T-cell (primary cell): ENCODE results near the gene CNNM2. TPM values are rescaled to one million over a fixed set of nuclear protein-coding genes. Genes with fewer than 3 reads are reported as not detected.
A peak's percentile ranks its signal among the peaks of the same experiment; 100 is the strongest.

Source experiments
- ATAC-seq, 4 experiments: fragments of 200-7000 bp in 3 of 4; fragments of 150-1000 bp in 1 of 4; cut with Tn5 transposase; replicated peaks in 1 of 4; 1 replicate in 3 of 4; 2 replicates in 1 of 4; pipeline ENCODE4 v1.10.0; 2021; ENCODE audit warnings: moderate library complexity in 3 of 4, mild to moderate bottlenecking in 2 of 4, moderate number of reproducible peaks in 1 of 4
- CTCF ChIA-PET, 2 donors: fragments of 300-600 bp; sonication (Branson Sonifier 250); formaldehyde crosslinking; loops; one replicate each; lab custom pipeline; 2022; ENCODE audit warnings: antibody characterized with exemption in 2 of 2; lab: Charles Lee
- POLR2A ChIA-PET, 2 donors: fragments of 300-600 bp; sonication (Branson Sonifier 250); formaldehyde crosslinking; loops; one replicate each; lab custom pipeline; 2022; ENCODE audit warnings: antibody characterized with exemption in 2 of 2; lab: Charles Lee
- DNase-seq, 35 experiments: peaks; one replicate each; pipeline versions ENCODE4 v3.0.0 to v3.0.0-alpha.2; 2013 to 2023
- H3K27ac ChIP-seq: one replicate; pipeline ENCODE4 v1.5.1; 2013; ENCODE audit warnings: low read length
- H3K27me3 ChIP-seq, 2 experiments: replicated peaks in 1 of 2; 1 replicate in 1 of 2; 2 replicates in 1 of 2; pipeline versions ENCODE4 v1.6.1 to v1.7.0; 2013; ENCODE audit warnings: low read length in 1 of 2, mixed read lengths in 1 of 2; ENCODE audit not compliant: control insufficient read depth in 2 of 2, insufficient read depth in 2 of 2; ENCODE audit errors: extremely low read depth in 1 of 2
- H3K36me3 ChIP-seq, 2 donors: 1 replicate in 1 of 2; 2 replicates in 1 of 2; pipeline versions ENCODE4 v1.6.1 to v1.7.0; 2013; ENCODE audit warnings: low read length in 1 of 2; ENCODE audit not compliant: control insufficient read depth in 2 of 2, insufficient read depth in 1 of 2; ENCODE audit errors: extremely low read depth in 1 of 2
- H3K4me1 ChIP-seq, 2 experiments: 1 replicate in 1 of 2; 2 replicates in 1 of 2; pipeline versions ENCODE4 v1.6.1 to v1.7.0; 2013; ENCODE audit warnings: low read length in 2 of 2, mixed read lengths in 1 of 2; ENCODE audit not compliant: insufficient read depth in 2 of 2, control insufficient read depth in 1 of 2; ENCODE audit errors: extremely low read depth in 1 of 2
- H3K4me3 ChIP-seq, 2 donors: 1 replicate in 1 of 2; 2 replicates in 1 of 2; pipeline versions ENCODE4 v1.5.1 to v1.7.0; 2013; ENCODE audit warnings: mild to moderate bottlenecking in 2 of 2, low read length in 1 of 2, moderate library complexity in 1 of 2; ENCODE audit not compliant: control insufficient read depth in 1 of 2; ENCODE audit errors: extremely low read depth in 1 of 2
- H3K9me3 ChIP-seq: 2 replicates; pipeline ENCODE4 v1.7.0; 2013
- H3K27ac Mint-ChIP-seq, 2 donors: one replicate each; pipeline ENCODE4 v1.8.0; 2020 to 2021; ENCODE audit warnings: mild to moderate bottlenecking in 2 of 2, mixed read lengths in 2 of 2
- H3K27me3 Mint-ChIP-seq, 2 donors: one replicate each; pipeline ENCODE4 v1.8.0; 2021 to 2022; ENCODE audit warnings: mixed read lengths in 2 of 2
- H3K36me3 Mint-ChIP-seq: one replicate; pipeline ENCODE4 v1.8.0; 2021; ENCODE audit warnings: mixed read lengths
- H3K4me1 Mint-ChIP-seq, 3 donors: one replicate each; pipeline ENCODE4 v1.8.0; 2020 to 2022; ENCODE audit warnings: mixed read lengths in 3 of 3, mild to moderate bottlenecking in 1 of 3
- H3K4me3 Mint-ChIP-seq, 3 donors: one replicate each; pipeline ENCODE4 v1.8.0; 2020 to 2022; ENCODE audit warnings: mild to moderate bottlenecking in 3 of 3, mixed read lengths in 3 of 3, moderate library complexity in 3 of 3
- H3K9me3 Mint-ChIP-seq, 3 donors: one replicate each; pipeline ENCODE4 v1.8.0; 2020 to 2022; ENCODE audit warnings: mixed read lengths in 3 of 3
- WGBS: methylation state at CpG from one replicate; pipeline ENCODE4 v1.1.5; 2013; ENCODE audit warnings: missing lambda C conversion rate; ENCODE audit not compliant: insufficient coverage; 5-methylcytosine and 5-hydroxymethylcytosine counted together
- total RNA-seq, 35 experiments: library from RNA in 6 of 35; stranded (reverse) in 6 of 35; fragments of 120-200 nt in 1 of 35; gene quantifications; one replicate each; pipeline versions ENCODE4 v1.2.1 to v1.2.4 and lab custom pipeline; 2013 to 2026

Gene CNNM2
- total RNA-seq (10 to 100 TPM; 11.6 to 15.4 (median 14.2) TPM), total RNA-seq (lab: John Stamatoyannopoulos, UW) (2.1 to 33.0 (median 19.9) reads per million in 29 experiments)
- total RNA-seq (2013), result 7.9 TPM

DNA sequence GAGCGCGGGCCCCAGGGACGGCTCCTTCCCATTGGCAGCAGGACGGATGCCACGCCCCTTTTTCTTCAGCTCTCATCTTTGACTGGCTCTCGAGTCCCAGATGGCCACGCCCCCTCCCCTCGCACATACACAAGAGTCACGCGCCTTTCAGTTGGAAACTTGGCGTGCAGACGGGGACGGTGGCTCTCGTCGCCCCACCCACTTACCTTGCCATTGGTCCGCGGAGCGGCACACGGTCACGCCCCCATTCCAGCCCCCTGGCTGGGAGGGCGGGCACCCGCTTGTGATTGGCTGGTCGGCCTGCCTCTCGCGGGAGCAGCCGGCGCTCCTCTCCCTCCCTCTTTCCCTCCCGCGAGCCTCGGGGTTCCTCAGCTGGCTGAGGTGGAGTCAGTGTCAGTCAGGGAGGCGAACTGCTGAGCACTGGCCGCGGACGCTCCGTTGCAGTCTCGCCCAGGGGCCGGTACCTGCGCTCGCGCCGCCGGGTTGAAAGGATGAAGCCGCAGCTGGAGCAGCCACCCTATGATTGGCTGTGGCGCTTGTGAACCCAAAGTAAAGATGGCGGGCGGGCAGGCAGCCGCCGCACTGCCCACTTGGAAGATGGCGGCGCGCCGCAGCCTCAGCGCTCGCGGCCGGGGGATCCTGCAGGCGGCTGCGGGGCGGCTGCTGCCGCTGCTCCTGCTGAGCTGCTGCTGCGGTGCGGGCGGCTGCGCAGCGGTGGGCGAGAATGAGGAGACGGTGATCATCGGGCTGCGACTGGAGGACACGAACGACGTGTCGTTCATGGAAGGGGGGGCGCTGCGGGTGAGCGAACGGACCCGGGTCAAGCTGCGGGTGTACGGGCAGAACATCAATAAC lies at the start of gene CNNM2:
Gene CNNM2, plus strand, starts transcription at position 333 of the 855 bp plus-strand sequence. Its CDS starts 187 bp downstream, at position 520.
- Histone ChIP-seq H3K27me3 (peaks cover 2 to 11% of the 10 kb centered on the region in 2 experiments), H3K36me3 (no peaks in the 10 kb centered on the region), H3K9me3 (no peaks in the 10 kb centered on the region), H3K4me1 (peaks cover 21 to 27% of the 10 kb centered on the region in 2 experiments), H3K4me3 (peak within 1 kb of the TSS; percentile 83 to 91), H3K27ac (peak within 1 kb of the TSS; percentile 72)
- ATAC-seq (peak; percentile 88 to 92 (median 91)), DNase-seq (peak; percentile 96 to 100 (median 100))
- under 1% methylated on average over 70 of the region's 80 CpGs for WGBS
- Mint-ChIP-seq H3K27me3 (peaks cover 0 to 11% of the 10 kb centered on the region in 2 donors), H3K27ac (peak within 1 kb of the TSS; percentile 90 to 98), H3K4me1 (peaks cover 52 to 55% (median 52%) of the 10 kb centered on the region in 3 donors), H3K36me3 (no peaks in the 10 kb centered on the region), H3K4me3 (peak within 1 kb of the TSS; percentile 91 to 93 (median 92)), H3K9me3 (no peaks in the 10 kb centered on the region)
- ChIA-PET POLR2A (interaction anchor here in 1 of 2 donors (0.6 kb wide), 1 partner anchor 334 kb away, joined by 3 read pairs; no protein-coding TSS in a partner anchor), CTCF (interaction anchor here (0.6 to 1.9 kb wide), 18 partner anchors 16 to 1859 kb away, joined by 3 to 15 read pairs (median 3); partner anchors contain the start of genes ACTR1A (in 1 of the 2), ARL3 (in 1 of the 2) and TAF5 (in 1 of the 2))

GRCh38 chr10:102868911-102869257 lies 49.2 kb upstream of the CNNM2 start:
- peaks cover 25 to 30% of the 10 kb centered on the region in 2 donors for H3K27me3 Mint-ChIP-seq
- POLR2A ChIA-PET, result no interaction called here
- no CpG with 5 or more reads among the region's 5 CpGs for WGBS
- H3K27ac Mint-ChIP-seq, result no peak overlapping the region
- no peak overlapping the region for H3K4me3 ChIP-seq
- peaks cover 4 to 14% of the 10 kb centered on the region in 2 experiments for H3K27me3 ChIP-seq
- H3K9me3 ChIP-seq, result no peaks in the 10 kb centered on the region
- no peaks in the 10 kb centered on the region for H3K9me3 Mint-ChIP-seq
- H3K36me3 ChIP-seq, result no peaks in the 10 kb centered on the region
- DNase-seq (no peak), ATAC-seq (no peak)
- CTCF ChIA-PET, result interaction anchor here in 1 of 2 donors (0.6 kb wide), 1 partner anchor 111 kb away, joined by 5 read pairs; no protein-coding TSS in a partner anchor
- no peak overlapping the region for H3K27ac ChIP-seq
- peaks cover 11 to 14% (median 13%) of the 10 kb centered on the region in 3 donors for H3K4me1 Mint-ChIP-seq
- peak overlapping the region in 2 of 3 donors; percentile 22 to 60 for H3K4me3 Mint-ChIP-seq
- peaks cover 18% of the 10 kb centered on the region for H3K36me3 Mint-ChIP-seq
- peaks cover 0 to 10% of the 10 kb centered on the region in 2 experiments for H3K4me1 ChIP-seq

GRCh38 chr10:102869258-102870198 lies 48.6 kb upstream of the CNNM2 start, which contains the start of gene AS3MT:
Gene AS3MT (plus strand): TSS chr10:102869470. CDS start chr10:102869593, 123 bp downstream.
- DNase-seq (peak in 3 of 35 experiments; percentile 3 to 8 (median 4)), ATAC-seq (peak; percentile 48 to 70 (median 64))
- Histone ChIP-seq H3K4me1 (peaks cover 0 to 10% of the 10 kb centered on the region in 2 experiments), H3K9me3 (no peaks in the 10 kb centered on the region), H3K27me3 (peaks cover 4 to 14% of the 10 kb centered on the region in 2 experiments), H3K4me3 (peak within 1 kb of the TSS in 1 of 2 donors; percentile 59), H3K36me3 (peaks cover 0 to 2% of the 10 kb centered on the region in 2 donors), H3K27ac (no peak within 1 kb of the TSS)
- H3K4me1 Mint-ChIP-seq, result peaks cover 11 to 14% (median 13%) of the 10 kb centered on the region in 3 donors
- ChIA-PET CTCF (interaction anchor here in 1 of 2 donors (0.6 kb wide), 1 partner anchor 112 kb away, joined by 5 read pairs; no protein-coding TSS in a partner anchor), POLR2A (no interaction called here)
- 17% methylated on average over 56 of the region's 63 CpGs for WGBS
- no peak within 1 kb of the TSS for H3K27ac Mint-ChIP-seq
- no peaks in the 10 kb centered on the region for H3K9me3 Mint-ChIP-seq
- H3K27me3 Mint-ChIP-seq, result peaks cover 27 to 34% of the 10 kb centered on the region in 2 donors
- H3K4me3 Mint-ChIP-seq, result peak within 1 kb of the TSS; percentile 17 to 60 (median 51)
- peaks cover 20% of the 10 kb centered on the region for H3K36me3 Mint-ChIP-seq

- WGBS, result over 99% methylated on average over 10 of the region's 10 CpGs
- Mint-ChIP-seq H3K27me3 (peaks cover 27 to 34% of the 10 kb centered on the region in 2 donors), H3K9me3 (no peaks in the 10 kb centered on the region), H3K4me1 (peaks cover 11 to 14% (median 13%) of the 10 kb centered on the region in 3 donors), H3K4me3 (peak overlapping the region in 1 of 3 donors; percentile 60), H3K36me3 (peaks cover 20% of the 10 kb centered on the region), H3K27ac (no peak overlapping the region)
- Histone ChIP-seq H3K36me3 (peaks cover 0 to 2% of the 10 kb centered on the region in 2 donors), H3K4me3 (peak overlapping the region in 1 of 2 donors; percentile 59), H3K27me3 (peaks cover 4 to 14% of the 10 kb centered on the region in 2 experiments), H3K9me3 (no peaks in the 10 kb centered on the region), H3K4me1 (peaks cover 0 to 10% of the 10 kb centered on the region in 2 experiments), H3K27ac (no peak overlapping the region)
- no peak for DNase-seq
- ATAC-seq, result no peak
- CTCF ChIA-PET, result no interaction called here
- POLR2A ChIA-PET, result no interaction called here
These were observed 47.9 kb upstream of the CNNM2 start for GRCh38 chr10:102870221-102870620.

DNA sequence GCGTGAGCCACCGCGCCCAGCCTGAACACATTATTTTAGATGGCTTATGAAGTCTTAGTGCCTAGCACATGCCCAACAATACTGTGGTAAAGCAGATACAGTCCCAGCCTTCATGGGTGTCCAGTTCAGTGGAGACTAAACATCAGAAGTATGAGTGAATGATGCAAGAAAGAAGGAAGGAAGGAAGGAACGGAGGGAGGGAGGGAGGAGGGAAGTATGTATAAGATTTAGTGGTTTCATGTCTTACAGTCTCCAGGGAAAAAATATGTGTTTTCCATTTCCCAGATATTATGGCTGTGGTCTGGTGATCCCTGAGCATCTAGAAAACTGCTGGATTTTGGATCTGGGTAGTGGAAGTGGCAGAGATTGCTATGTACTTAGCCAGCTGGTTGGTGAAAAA lies 45.9 kb upstream of the CNNM2 start:
- DNase-seq (no peak), ATAC-seq (no peak)
- Mint-ChIP-seq H3K9me3 (no peaks in the 10 kb centered on the region), H3K27ac (no peak overlapping the region), H3K36me3 (peaks cover 13% of the 10 kb centered on the region), H3K27me3 (peaks cover 27 to 34% of the 10 kb centered on the region in 2 donors), H3K4me3 (no peak overlapping the region), H3K4me1 (peaks cover 11 to 14% (median 13%) of the 10 kb centered on the region in 3 donors)
- Histone ChIP-seq H3K4me1 (peaks cover 0 to 10% of the 10 kb centered on the region in 2 experiments), H3K9me3 (no peaks in the 10 kb centered on the region), H3K27ac (no peak overlapping the region), H3K36me3 (peaks cover 0 to 2% of the 10 kb centered on the region in 2 donors), H3K4me3 (no peak overlapping the region), H3K27me3 (peaks cover 4 to 14% of the 10 kb centered on the region in 2 experiments)
- ChIA-PET CTCF (no interaction called here), POLR2A (interaction anchor here in 1 of 2 donors (0.7 kb wide), 1 partner anchor 509 kb away, joined by 3 read pairs; no protein-coding TSS in a partner anchor)
- 73% methylated on average over 1 of the region's 4 CpGs for WGBS
